Mesodermal cell (in vitro differentiated cells): ENCODE data around the gene NREP. TPM values are rescaled to one million over a fixed set of nuclear protein-coding genes. Genes with fewer than 3 reads are reported as not detected.

ENCODE experiments used
- H3K27ac ChIP-seq: 2 replicates; pipeline ENCODE4 v1.7.0; 2013; ENCODE audit warnings: mild to moderate bottlenecking, low read depth, low read length, moderate library complexity; ENCODE audit not compliant: severe bottlenecking
- H3K36me3 ChIP-seq: 2 replicates; pipeline ENCODE4 v1.7.1; 2013; ENCODE audit warnings: mild to moderate bottlenecking, low read length, moderate library complexity; ENCODE audit not compliant: control insufficient read depth, insufficient read depth
- H3K4me1 ChIP-seq: one replicate; pipeline ENCODE4 v1.7.1; 2013; ENCODE audit warnings: mild to moderate bottlenecking, low read length; ENCODE audit not compliant: insufficient read depth, control insufficient read depth, poor library complexity, severe bottlenecking
- H3K4me3 ChIP-seq: 2 replicates; pipeline ENCODE4 v1.7.0; 2013; ENCODE audit warnings: low read length, control low read depth, mild to moderate bottlenecking; ENCODE audit not compliant: insufficient read depth, poor library complexity, severe bottlenecking; ENCODE audit errors: extremely low read depth
- H3K9me3 ChIP-seq: 2 replicates; pipeline ENCODE4 v1.7.1; 2013; ENCODE audit warnings: mild to moderate bottlenecking, low read length, moderate library complexity; ENCODE audit not compliant: control insufficient read depth
- WGBS, 2 experiments: methylation state at CpG; one replicate each; pipeline ENCODE4 v1.1.5; 2013; ENCODE audit warnings: missing lambda C conversion rate in 2 of 2; ENCODE audit not compliant: insufficient coverage in 2 of 2; 5-methylcytosine and 5-hydroxymethylcytosine counted together
- polyA plus RNA-seq, 2 experiments: library from polyadenylated mRNA; stranded (reverse); fragments of 50-300 nt; gene quantifications; one replicate each; pipeline ENCODE4 v1.2.3, GENCODE V29; 2013

Gene NREP, protein sequence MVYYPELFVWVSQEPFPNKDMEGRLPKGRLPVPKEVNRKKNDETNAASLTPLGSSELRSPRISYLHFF
- polyA plus RNA-seq (2013, experiment 1 of 2), result 232 TPM
- 217 TPM for polyA plus RNA-seq (2013, experiment 2 of 2)

DNA sequence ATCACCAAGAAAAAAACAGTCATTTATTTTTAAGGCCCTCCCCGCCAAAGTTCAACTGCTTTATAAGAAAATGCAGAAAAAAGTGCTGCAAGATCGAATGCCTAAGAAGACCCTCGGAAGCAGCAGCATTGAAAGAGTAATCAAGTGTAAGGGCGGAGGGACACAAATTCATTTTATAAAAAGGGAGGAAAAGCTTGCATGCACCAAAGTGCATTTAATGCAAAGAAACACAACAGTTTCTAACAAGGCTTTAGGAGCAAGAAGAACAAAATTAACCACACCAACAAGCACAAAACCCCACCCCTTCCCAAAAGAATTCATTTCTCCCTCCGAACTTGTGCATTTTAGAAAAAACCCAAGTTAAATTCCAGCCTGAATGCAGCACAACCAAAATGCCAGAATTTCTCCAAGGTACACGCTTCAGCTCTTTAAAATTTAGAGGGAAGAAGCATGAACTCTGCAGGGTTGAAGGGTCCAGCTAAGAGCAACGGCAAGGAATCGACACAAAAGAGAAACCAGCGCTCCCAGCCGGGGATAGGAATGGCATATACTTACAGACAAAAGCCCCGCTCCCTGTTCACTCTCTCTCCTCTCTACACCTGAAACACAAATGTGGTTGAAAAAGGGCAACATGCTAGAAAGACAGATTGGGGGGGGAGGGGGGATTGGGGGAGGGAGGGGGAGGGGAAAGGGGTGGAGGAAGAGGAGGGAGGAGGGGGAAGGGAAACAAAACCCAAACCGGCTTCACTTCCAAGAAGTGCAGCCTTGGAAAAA lies at the start of gene NREP:
TSS of gene NREP (minus strand) at position 614 of the 774 bp plus-strand sequence. CDS start 1,422 bp downstream, outside the sequence.
- Histone ChIP-seq H3K4me3 (peak within 1 kb of the TSS; percentile 75), H3K27ac (peak within 1 kb of the TSS; percentile 95), H3K9me3 (no peaks in the 10 kb centered on the region), H3K4me1 (no peaks in the 10 kb centered on the region), H3K36me3 (peaks cover 14% of the 10 kb centered on the region)
- 0 to 4% methylated on average over 5 of the region's 12 CpGs for WGBS, 2 experiments

DNA sequence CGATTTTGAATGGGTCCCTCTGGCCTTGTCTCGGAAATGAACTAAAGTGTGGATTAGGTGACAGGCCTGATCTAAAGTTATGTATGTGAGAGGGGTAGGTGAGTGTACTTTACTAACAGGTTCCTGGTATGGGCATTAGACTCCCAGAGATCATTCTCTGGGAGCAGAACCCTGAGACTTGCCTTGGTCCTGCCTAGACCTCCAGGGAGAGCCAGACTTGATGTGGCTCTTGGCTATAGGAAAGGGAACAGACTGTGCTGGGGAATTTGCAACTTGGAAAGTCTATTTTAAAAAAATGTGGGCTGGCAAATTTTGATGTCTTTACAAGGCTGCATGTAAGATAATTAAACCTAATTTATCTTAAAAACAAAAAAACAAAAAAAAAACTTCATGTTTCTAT lies 49.8 kb upstream of the NREP start:
- Histone ChIP-seq H3K4me3 (no peak overlapping the region), H3K36me3 (no peaks in the 10 kb centered on the region), H3K4me1 (no peaks in the 10 kb centered on the region), H3K27ac (no peak overlapping the region), H3K9me3 (no peaks in the 10 kb centered on the region)
- 81 to 92% methylated on average over 2 of the region's 2 CpGs for WGBS, 2 experiments

DNA sequence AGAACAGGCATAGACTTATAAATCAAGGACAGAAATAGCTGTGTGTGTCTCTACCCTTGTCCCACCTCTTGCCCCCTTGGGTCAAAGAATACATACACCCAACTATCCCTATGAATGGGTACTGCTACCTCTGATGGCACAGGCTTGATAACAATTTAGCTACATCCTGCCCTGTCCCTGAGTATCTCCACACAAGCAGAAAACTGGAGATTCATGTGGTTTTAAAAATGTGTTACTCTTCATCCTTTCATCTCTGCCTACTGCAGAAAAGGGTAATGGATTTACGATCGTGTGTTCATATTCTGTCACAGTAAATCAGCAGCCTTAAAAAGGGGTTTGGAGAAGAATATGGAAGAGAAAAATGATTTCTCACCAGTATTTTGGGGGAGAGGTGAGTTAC lies 49.2 kb upstream of the NREP start:
- H3K4me1 ChIP-seq, result no peaks in the 10 kb centered on the region
- no peak overlapping the region for H3K4me3 ChIP-seq
- no peaks in the 10 kb centered on the region for H3K36me3 ChIP-seq
- 80 to 100% methylated on average over 2 of the region's 2 CpGs for WGBS, 2 experiments
- H3K27ac ChIP-seq, result no peak overlapping the region
- no peaks in the 10 kb centered on the region for H3K9me3 ChIP-seq

DNA sequence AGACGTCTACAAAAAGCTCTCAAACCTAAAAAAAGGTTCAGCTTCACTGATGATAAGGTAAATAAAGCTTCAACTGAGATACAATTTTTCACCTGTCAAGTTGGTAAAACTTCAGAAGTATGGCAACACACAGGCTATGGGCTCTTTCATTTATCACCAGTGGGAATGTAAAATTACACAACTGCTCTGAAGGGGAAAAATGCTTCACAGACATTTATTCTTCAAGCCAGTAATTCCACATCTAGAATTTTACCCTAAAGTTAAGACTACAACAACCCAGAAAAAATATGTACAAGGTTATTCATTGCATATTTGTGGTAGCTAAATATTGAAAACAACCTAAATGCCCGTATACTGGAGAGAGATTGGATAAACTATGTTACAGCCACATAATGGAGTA lies 48.1 kb upstream of the NREP start:
- Histone ChIP-seq H3K9me3 (no peaks in the 10 kb centered on the region), H3K4me1 (no peaks in the 10 kb centered on the region), H3K36me3 (no peaks in the 10 kb centered on the region), H3K27ac (no peak overlapping the region), H3K4me3 (no peak overlapping the region)
- 100% methylated on average over 1 of the region's 2 CpGs; no CpG with 5 or more reads in 1 of the 2 experiments for WGBS, 2 experiments

DNA sequence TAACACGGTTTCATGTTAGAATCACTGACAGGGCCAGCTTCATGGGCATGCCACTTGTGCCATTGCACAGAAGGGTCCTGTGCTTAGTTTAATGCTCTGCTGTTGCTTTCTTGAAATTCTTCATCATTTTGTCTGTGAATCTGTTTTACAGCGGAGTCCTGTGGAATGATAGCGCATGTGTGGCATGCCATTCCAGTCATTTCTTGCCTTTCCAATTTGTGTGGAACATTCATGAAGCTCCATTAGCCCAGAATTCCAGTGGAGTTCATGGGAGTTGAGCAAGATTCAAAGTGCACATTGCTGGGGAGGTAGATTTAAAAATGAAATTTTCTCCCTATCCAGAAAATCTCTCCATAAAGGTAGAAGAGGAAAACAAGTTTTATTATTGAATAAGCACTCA lies 43.4 kb upstream of the NREP start:
- Histone ChIP-seq H3K27ac (no peak overlapping the region), H3K36me3 (no peaks in the 10 kb centered on the region), H3K4me1 (no peaks in the 10 kb centered on the region), H3K9me3 (no peaks in the 10 kb centered on the region), H3K4me3 (no peak overlapping the region)
- 80 to 86% methylated on average over 2 to 3 of the region's 3 CpGs for WGBS, 2 experiments

DNA sequence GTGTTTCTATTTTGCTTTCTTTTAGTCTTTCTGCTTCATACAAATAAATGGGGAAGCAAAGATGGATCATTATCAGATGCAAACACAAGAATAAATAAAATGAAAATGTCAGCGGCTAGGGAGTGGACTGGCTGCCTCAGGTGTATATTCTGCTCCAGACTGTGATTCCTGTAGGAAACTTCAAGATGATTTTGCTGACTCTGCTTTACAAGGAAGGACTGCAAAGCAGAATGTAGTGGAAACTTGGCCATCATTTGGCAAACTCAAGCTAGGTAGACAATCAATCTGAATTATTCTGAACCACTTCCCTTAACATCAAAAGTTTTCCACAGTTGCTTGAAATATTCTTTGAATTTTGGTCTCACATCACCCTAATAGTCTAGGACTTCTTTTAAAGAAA lies 38.1 kb upstream of the NREP start:
- Histone ChIP-seq H3K36me3 (no peaks in the 10 kb centered on the region), H3K4me1 (no peaks in the 10 kb centered on the region), H3K27ac (no peak overlapping the region), H3K4me3 (no peak overlapping the region), H3K9me3 (no peaks in the 10 kb centered on the region)
- 80 to 88% methylated on average over 1 of the region's 1 CpG for WGBS, 2 experiments

DNA sequence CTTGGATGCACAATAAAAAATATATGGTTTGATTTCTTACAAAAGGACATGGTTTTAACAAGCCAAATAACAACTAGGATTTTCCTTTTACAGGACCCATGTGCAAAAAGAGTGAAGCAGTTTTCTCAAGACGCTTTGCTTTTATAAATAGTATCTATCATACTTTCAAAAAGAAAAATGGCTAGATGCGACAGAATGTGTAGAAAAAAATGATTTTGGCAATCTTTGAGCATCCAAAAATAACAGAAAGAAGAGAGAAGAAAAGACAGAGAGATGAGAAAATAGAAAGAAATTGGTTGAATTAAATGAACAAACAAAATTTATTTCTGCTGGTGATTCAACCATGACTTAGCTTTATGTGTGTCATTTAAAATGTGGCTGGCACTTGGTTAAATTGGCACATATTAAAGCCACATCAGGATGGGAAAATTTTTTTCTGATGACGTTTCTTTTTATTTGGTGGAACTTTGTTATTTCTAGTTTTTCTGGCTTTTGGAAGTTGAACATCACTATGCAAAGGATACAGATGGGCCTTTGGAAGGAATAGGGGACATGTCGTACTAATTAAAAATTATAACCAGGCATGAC lies 35.6 kb upstream of the NREP start:
- Histone ChIP-seq H3K4me3 (no peak overlapping the region), H3K9me3 (no peaks in the 10 kb centered on the region)
- WGBS, 2 experiments, result 93% methylated on average over 2 of the region's 4 CpGs; no CpG with 5 or more reads in 1 of the 2 experiments

DNA sequence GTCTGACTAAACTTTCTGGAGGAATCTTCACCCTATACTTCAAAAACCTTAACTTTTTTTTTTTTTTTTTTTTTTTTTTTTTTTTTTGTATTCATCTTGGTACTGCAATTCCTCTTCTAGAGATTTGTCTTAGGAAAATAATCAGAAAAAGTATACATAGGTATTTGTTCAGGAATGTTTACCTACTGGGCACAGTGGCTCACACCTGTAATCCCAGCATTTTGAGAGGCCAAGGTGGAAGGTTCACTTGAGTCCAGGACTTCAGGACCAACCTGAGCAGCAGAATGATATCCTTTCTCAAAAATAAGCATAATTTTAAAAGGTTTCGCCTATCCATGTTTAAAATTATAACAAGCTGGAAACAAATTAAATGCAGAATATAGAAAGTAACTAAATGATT lies 33.3 kb upstream of the NREP start:
- Histone ChIP-seq H3K9me3 (no peaks in the 10 kb centered on the region), H3K36me3 (no peaks in the 10 kb centered on the region), H3K4me1 (no peaks in the 10 kb centered on the region), H3K27ac (no peak overlapping the region), H3K4me3 (no peak overlapping the region)
- WGBS, 2 experiments, result no CpG with 5 or more reads among the region's 1 CpG

More for the DNA sequence above, 35.6 kb upstream of the NREP start:
- no peaks in the 10 kb centered on the region for H3K36me3 ChIP-seq
- H3K27ac ChIP-seq, result no peak overlapping the region
- no peaks in the 10 kb centered on the region for H3K4me1 ChIP-seq

DNA sequence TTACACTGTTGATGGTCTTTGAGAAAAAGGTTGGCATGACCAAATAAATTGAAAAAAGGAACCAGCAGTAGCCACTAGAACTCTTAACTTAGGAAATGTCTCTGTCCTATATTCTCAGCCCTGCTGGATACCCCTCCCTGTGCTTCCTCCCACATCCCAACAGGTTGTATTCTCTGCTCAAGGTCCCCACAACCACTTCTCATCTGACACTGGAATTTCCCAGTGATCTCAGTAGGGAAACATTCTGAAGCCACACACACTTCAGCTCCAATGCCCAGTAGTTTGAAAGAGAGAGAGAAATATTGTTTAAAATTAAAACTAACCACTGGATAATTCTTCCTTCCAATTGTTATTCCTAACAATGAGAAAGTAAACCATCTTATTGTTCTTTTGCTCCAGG lies 30.0 kb upstream of the NREP start:
- no peaks in the 10 kb centered on the region for H3K36me3 ChIP-seq
- H3K4me3 ChIP-seq, result no peak overlapping the region
- no peaks in the 10 kb centered on the region for H3K9me3 ChIP-seq
- H3K4me1 ChIP-seq, result no peaks in the 10 kb centered on the region
- no peak overlapping the region for H3K27ac ChIP-seq

DNA sequence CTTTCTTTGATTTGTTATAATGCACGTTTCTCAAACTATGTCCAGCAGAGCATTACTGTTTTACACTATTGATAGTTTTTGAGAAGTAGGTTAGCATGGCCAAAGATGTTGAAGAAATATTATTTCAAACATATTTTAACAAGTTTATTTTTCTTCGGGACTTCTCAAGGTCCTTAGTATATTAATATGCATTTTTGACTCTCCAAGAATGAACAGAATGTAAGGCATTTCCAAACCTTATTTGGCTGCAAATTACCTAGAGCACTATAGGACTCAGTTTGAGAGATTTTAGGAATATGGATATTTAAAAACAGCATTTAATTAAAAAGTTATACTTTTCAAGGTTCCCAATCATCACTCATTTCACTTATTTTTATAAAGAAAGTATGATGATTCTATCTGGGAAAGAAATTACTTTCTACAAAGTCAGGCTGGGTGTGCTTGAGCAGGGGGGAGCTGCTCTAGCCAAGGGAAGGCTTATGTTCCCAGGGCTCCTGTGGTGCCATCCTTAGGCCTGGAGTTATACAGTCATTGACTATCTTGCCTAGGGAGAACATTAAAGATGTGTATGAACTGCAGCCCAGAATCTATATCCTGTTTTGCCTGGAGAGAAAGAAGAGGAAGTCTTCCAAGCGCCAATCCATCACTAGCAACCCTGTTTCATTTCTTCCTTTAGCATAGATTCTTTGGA lies 27.6 kb upstream of the NREP start:
- H3K9me3 ChIP-seq, result no peaks in the 10 kb centered on the region
- 75% methylated on average over 1 of the region's 3 CpGs; no CpG with 5 or more reads in 1 of the 2 experiments for WGBS, 2 experiments
- H3K4me1 ChIP-seq, result no peaks in the 10 kb centered on the region
- no peaks in the 10 kb centered on the region for H3K36me3 ChIP-seq
- no peak overlapping the region for H3K27ac ChIP-seq
- no peak overlapping the region for H3K4me3 ChIP-seq
